Suprapubic skin (tissue), 4 donors: ENCODE results near the gene FAH. TPM values are rescaled to one million over a fixed set of nuclear protein-coding genes. Genes with fewer than 3 reads are reported as not detected.

ENCODE experiments used
- DNase-seq, 2 donors: peaks; one replicate each; pipeline ENCODE4 v3.0.0-alpha.2; 2019; ENCODE audit warnings: low spot score in 2 of 2
- H3K27ac ChIP-seq: fragments of 200-600 bp; sonication (generic); one replicate; pipeline ENCODE4 v1.5.1; 2019
- H3K27me3 ChIP-seq: fragments of 200-600 bp; sonication (generic); one replicate; pipeline ENCODE4 v1.5.1; 2019
- H3K36me3 ChIP-seq: fragments of 200-600 bp; sonication (generic); one replicate; pipeline ENCODE4 v1.5.1; 2019
- H3K4me1 ChIP-seq: fragments of 200-600 bp; sonication (generic); one replicate; pipeline ENCODE4 v1.5.1; 2019
- H3K4me3 ChIP-seq: fragments of 200-600 bp; sonication (generic); one replicate; pipeline ENCODE4 v1.5.1; 2019; ENCODE audit warnings: mild to moderate bottlenecking
- H3K9me3 ChIP-seq: fragments of 200-600 bp; sonication (generic); one replicate; pipeline ENCODE4 v1.5.1; 2019
- CTCF ChIP-seq, 2 donors: fragments of 200-600 bp in 1 of 2; fragments of 450-650 bp in 1 of 2; sonication (generic) in 1 of 2; IDR thresholded peaks; one replicate each; pipeline ENCODE4 v1.5.1; 2016 to 2019; ENCODE audit warnings: antibody characterized with exemption in 2 of 2, mild to moderate bottlenecking in 1 of 2, moderate library complexity in 1 of 2
- EP300 ChIP-seq: sonication (generic); formaldehyde crosslinking; IDR thresholded peaks from one replicate; pipeline ENCODE4 v1.6.1; 2017; ENCODE audit warnings: antibody characterized with exemption
- POLR2A ChIP-seq, 2 donors: fragments of 450-650 bp; IDR thresholded peaks; one replicate each; pipeline ENCODE4 v1.6.1; 2017; ENCODE audit warnings: antibody characterized with exemption in 2 of 2, mild to moderate bottlenecking in 2 of 2, moderate library complexity in 2 of 2
- POLR2AphosphoS5 ChIP-seq, 3 donors: sonication (generic); formaldehyde crosslinking; IDR thresholded peaks; one replicate each; pipeline ENCODE4 v1.6.1; 2017; ENCODE audit warnings: antibody characterized with exemption in 3 of 3
- WGBS: methylation state at CpG from one replicate; pipeline ENCODE4 v1.1.5; 2018; 5-methylcytosine and 5-hydroxymethylcytosine counted together
- total RNA-seq, 4 donors: library from RNA; depleted of rRNA; stranded (reverse); fragments of >200 nt; gene quantifications; one replicate each; pipeline ENCODE4 v1.1.0, GENCODE V29; 2016

The FAH gene
- total RNA-seq, 4 donors from 2014 or later = 10.8 to 16.3 (median 12.1) TPM

GRCh38 chr15:80184554-80184953 lies 31.8 kb downstream of the FAH start:
- H3K27ac ChIP-seq = no peak overlapping the region
- TF ChIP-seq CTCF (IDR thresholded peaks at IDR 0.05) (no peak), POLR2AphosphoS5 (IDR thresholded peaks at IDR 0.05) (no peak), EP300 (no peak), POLR2A (IDR thresholded peaks at IDR 0.05) (no peak)
- H3K36me3 ChIP-seq = peaks cover 62% of the 10 kb centered on the region
- H3K27me3 ChIP-seq = no peaks in the 10 kb centered on the region
- 91% methylated on average over 7 of the region's 7 CpGs for WGBS
- H3K4me3 ChIP-seq = no peak overlapping the region
- no peaks in the 10 kb centered on the region for H3K4me1 ChIP-seq
- DNase-seq = no peak
- no peaks in the 10 kb centered on the region for H3K9me3 ChIP-seq

- H3K36me3 ChIP-seq = peaks cover 56% of the 10 kb centered on the region
- DNase-seq = no peak
- H3K27ac ChIP-seq = no peak overlapping the region
- 96% methylated on average over 2 of the region's 2 CpGs for WGBS
- H3K27me3 ChIP-seq = no peaks in the 10 kb centered on the region
- H3K9me3 ChIP-seq = no peaks in the 10 kb centered on the region
- TF ChIP-seq POLR2AphosphoS5 (IDR thresholded peaks at IDR 0.05) (no peak), POLR2A (IDR thresholded peaks at IDR 0.05) (no peak), CTCF (IDR thresholded peaks at IDR 0.05) (no peak), EP300 (no peak)
- no peaks in the 10 kb centered on the region for H3K4me1 ChIP-seq
- no peak overlapping the region for H3K4me3 ChIP-seq
Observed at GRCh38 chr15:80185152-80185551, 32.4 kb downstream of the FAH start.

DNA sequence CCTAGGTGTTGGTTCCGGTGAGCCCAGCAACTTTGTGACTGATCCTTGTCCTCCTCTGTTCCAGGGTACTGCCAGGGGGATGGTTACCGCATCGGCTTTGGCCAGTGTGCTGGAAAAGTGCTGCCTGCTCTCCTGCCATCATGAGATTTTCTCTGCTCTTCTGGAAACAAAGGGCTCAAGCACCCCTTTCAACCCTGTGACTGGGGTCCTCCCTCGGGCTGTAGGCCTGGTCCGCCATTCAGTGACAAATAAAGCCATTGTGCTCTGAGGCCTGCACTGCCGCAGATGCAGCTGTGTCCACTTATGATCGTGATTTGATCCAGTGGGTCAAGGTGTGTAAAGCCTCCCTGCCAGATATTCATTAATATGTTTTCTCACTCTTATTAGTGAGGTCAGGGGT lies 33.3 kb downstream of the FAH start:
- Histone ChIP-seq H3K36me3 (peaks cover 47% of the 10 kb centered on the region), H3K4me1 (no peaks in the 10 kb centered on the region), H3K27me3 (no peaks in the 10 kb centered on the region), H3K27ac (no peak overlapping the region), H3K4me3 (no peak overlapping the region), H3K9me3 (no peaks in the 10 kb centered on the region)
- no peak for TF ChIP-seq POLR2AphosphoS5 (IDR thresholded peaks at IDR 0.05)
- no peak for TF ChIP-seq POLR2A (IDR thresholded peaks at IDR 0.05)
- TF ChIP-seq CTCF (IDR thresholded peaks at IDR 0.05) = no peak
- TF ChIP-seq EP300 = no peak
- DNase-seq = no peak
- WGBS = 93% methylated on average over 5 of the region's 7 CpGs

GRCh38 chr15:80186597-80186996 lies 33.8 kb downstream of the FAH start:
- H3K36me3 ChIP-seq = peaks cover 42% of the 10 kb centered on the region
- WGBS = 100% methylated on average over 1 of the region's 1 CpG
- no peaks in the 10 kb centered on the region for H3K27me3 ChIP-seq
- TF ChIP-seq POLR2A (IDR thresholded peaks at IDR 0.05) (no peak), POLR2AphosphoS5 (IDR thresholded peaks at IDR 0.05) (no peak), EP300 (no peak), CTCF (IDR thresholded peaks at IDR 0.05) (no peak)
- H3K9me3 ChIP-seq = no peaks in the 10 kb centered on the region
- H3K27ac ChIP-seq = no peak overlapping the region
- no peak for DNase-seq
- H3K4me1 ChIP-seq = no peaks in the 10 kb centered on the region
- H3K4me3 ChIP-seq = no peak overlapping the region

GRCh38 chr15:80188251-80188650 lies 35.5 kb downstream of the FAH start:
- 68% methylated on average over 2 of the region's 2 CpGs for WGBS
- DNase-seq = no peak
- peaks cover 33% of the 10 kb centered on the region for H3K36me3 ChIP-seq
- no peaks in the 10 kb centered on the region for H3K4me1 ChIP-seq
- TF ChIP-seq CTCF (IDR thresholded peaks at IDR 0.05) = no peak
- no peak for TF ChIP-seq POLR2A (IDR thresholded peaks at IDR 0.05)
- TF ChIP-seq EP300 = no peak
- TF ChIP-seq POLR2AphosphoS5 (IDR thresholded peaks at IDR 0.05) = no peak
- no peak overlapping the region for H3K4me3 ChIP-seq
- H3K27ac ChIP-seq = no peak overlapping the region
- H3K27me3 ChIP-seq = no peaks in the 10 kb centered on the region
- no peaks in the 10 kb centered on the region for H3K9me3 ChIP-seq
